ENCODE results near the gene FAM236B. TPM values are rescaled to one million over a fixed set of nuclear protein-coding genes. Genes with fewer than 3 reads are reported as not detected.
"Not testable (repeated sequence)": the region's sequence is repeated elsewhere in the genome, so short reads cannot be mapped to it uniquely, and the experiment has no call there.

The FAM236B gene
- total RNA-seq (2014; rRNA removed; shearing (Covaris generic)) = not detected in 2 replicates

- DNase-seq (ENCODE audit: low read depth) = not testable (repeated sequence)
Observed at GRCh38 chrX:72782560-72782959, at the start of gene FAM236B. TSS of gene FAM236B (minus strand) at chrX:72782660. CDS start at chrX:72782560, 100 bp downstream.

- not testable (repeated sequence) for DNase-seq (ENCODE audit: low read depth)
Observed at GRCh38 chrX:72830701-72831100, 48.2 kb upstream of the FAM236B start.

- DNase-seq (ENCODE audit: low read depth) = not testable (repeated sequence)
Observed at GRCh38 chrX:72808110-72808509, 25.6 kb upstream of the FAM236B start, which contains the start of gene FAM236D. TSS of gene FAM236D (minus strand) at chrX:72808210. CDS start at chrX:72808110, 100 bp downstream.

- DNase-seq (ENCODE audit: low read depth) = not testable (repeated sequence)
Observed at GRCh38 chrX:72790390-72790789, 7.9 kb upstream of the FAM236B start.

GRCh38 chrX:72788142-72788541, 5.7 kb upstream of the FAM236B start:
- not testable (repeated sequence) for DNase-seq (ENCODE audit: low read depth)

GRCh38 chrX:72783964-72784363, 1.5 kb upstream of the FAM236B start:
- not testable (repeated sequence) for DNase-seq (ENCODE audit: low read depth)

GRCh38 chrX:72783365-72783936, 991 bp upstream of the FAM236B start:
- DNase-seq (ENCODE audit: low read depth) = not testable (repeated sequence)

- not testable (repeated sequence) for DNase-seq (ENCODE audit: low read depth)
Observed at GRCh38 chrX:72778146-72778545, 4.3 kb downstream of the FAM236B start.

GRCh38 chrX:72777467-72777790, 5.0 kb downstream of the FAM236B start:
- DNase-seq (ENCODE audit: low read depth) = not testable (repeated sequence)

GRCh38 chrX:72776653-72777466, 5.6 kb downstream of the FAM236B start, which contains the start of gene DMRTC1B:
TSS of gene DMRTC1B (plus strand) at chrX:72776890. CDS start at chrX:72845136, 68,246 bp downstream.
- DNase-seq (ENCODE audit: low read depth) = not testable (repeated sequence)

GRCh38 chrX:72760454-72760853, 22.0 kb downstream of the FAM236B start:
- not testable (repeated sequence) for DNase-seq (ENCODE audit: low read depth)

- not testable (repeated sequence) for DNase-seq (ENCODE audit: low read depth)
Observed at GRCh38 chrX:72748545-72748944, 33.9 kb downstream of the FAM236B start.

GRCh38 chrX:72745546-72745945, 36.9 kb downstream of the FAM236B start:
- not testable (repeated sequence) for DNase-seq (ENCODE audit: low read depth)

- DNase-seq (ENCODE audit: low read depth) = no peak
Observed at GRCh38 chrX:72735561-72735960, 46.9 kb downstream of the FAM236B start.

GRCh38 chrX:72733636-72734035, 48.8 kb downstream of the FAM236B start:
- DNase-seq (ENCODE audit: low read depth) = not testable (repeated sequence)

Other genes with a start within 250 kb of the FAM236B start
- 20.5 and 34.8 TPM in 2 replicates for gene HDAC8, start 209.8 kb downstream of the FAM236B start, total RNA-seq (2014; rRNA removed; shearing (Covaris generic))
- 6.4 and 9.5 TPM in 2 replicates for gene PHKA1, start 68.4 kb downstream of the FAM236B start, total RNA-seq (2014; rRNA removed; shearing (Covaris generic))
- gene DMRTC1B, start 5.8 kb downstream of the FAM236B start, total RNA-seq (2014; rRNA removed; shearing (Covaris generic)) = not detected in 2 replicates
- not detected in 2 replicates for gene FAM236D, start 25.6 kb upstream of the FAM236B start, total RNA-seq (2014; rRNA removed; shearing (Covaris generic))
- not detected in 2 replicates for gene FAM236C, start 130.0 kb upstream of the FAM236B start, total RNA-seq (2014; rRNA removed; shearing (Covaris generic))
- gene FAM236A, start 155.5 kb upstream of the FAM236B start, total RNA-seq (2014; rRNA removed; shearing (Covaris generic)) = not detected in 2 replicates
- gene DMRTC1, start 161.2 kb upstream of the FAM236B start, total RNA-seq (2014; rRNA removed; shearing (Covaris generic)) = 0.46 TPM in 1 of 2 replicates, not detected in the other
- gene PABPC1L2B, start 220.3 kb upstream of the FAM236B start, total RNA-seq (2014; rRNA removed; shearing (Covaris generic)) = 0.06 TPM in 1 of 2 replicates, not detected in the other

Measured in Daoy (cell line).